Activated CD4-positive, alpha-beta T cell treated with anti-CD3 and anti-CD28 coated beads, Interleukin-2, Interleukin-6, amounts not matched to agents 100 ng/mL and 50 ng/mL, durations not matched to agents 16 hours and 8 hours (primary cell): ENCODE measurements around the gene GADD45G.

Experiments
- DNase-seq: peaks from one replicate; pipeline ENCODE4 v3.0.0-alpha.2; 2020

The GADD45G gene

DNA sequence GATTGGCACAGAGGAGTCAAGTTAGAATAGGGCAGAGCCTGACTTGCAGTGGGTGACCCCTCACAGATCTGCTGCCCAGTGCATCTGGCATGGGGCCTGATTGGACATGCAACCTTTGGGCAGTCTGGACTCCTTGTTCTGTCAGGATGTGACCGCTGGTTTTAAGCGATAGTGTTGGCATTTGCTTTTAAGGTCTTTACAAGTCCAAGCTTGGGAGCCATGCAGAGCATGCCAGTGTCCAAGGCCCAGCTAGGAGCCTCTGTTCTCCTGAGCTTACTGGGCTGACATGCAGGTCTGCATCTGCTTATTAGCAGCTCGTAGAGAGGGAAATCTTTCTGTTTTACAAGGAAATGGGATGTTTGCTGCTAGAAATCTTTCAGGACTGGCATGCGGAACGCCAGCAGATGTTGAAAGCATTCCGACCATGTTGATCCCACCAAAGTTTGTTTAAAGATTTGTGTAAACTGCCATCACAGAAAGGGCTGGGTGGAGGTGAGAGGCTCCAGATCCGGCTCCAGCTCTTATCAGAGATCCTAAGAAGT, 27.5 kb downstream of the GADD45G start:
- no peak for DNase-seq

DNA sequence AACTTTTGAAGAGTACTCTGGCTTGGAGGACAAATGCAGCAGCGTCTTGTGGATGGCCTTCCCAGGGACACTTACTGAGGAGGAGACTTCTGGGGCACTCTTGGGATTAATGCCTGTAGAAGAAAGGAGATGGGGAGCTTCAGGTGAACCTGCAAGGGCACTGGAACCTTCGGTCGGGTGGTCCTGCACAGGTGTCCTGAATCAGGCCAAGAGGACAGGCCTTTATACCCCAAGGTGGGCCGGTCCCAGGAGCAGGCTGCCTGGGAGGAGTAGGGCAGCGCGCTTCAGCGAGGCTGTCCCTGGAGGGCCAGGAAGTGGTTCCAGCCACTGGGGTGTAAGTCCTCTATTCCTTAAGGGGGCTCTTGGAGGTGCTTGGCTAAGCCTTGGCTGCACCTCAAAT, 27.9 kb downstream of the GADD45G start:
- no peak for DNase-seq

DNA sequence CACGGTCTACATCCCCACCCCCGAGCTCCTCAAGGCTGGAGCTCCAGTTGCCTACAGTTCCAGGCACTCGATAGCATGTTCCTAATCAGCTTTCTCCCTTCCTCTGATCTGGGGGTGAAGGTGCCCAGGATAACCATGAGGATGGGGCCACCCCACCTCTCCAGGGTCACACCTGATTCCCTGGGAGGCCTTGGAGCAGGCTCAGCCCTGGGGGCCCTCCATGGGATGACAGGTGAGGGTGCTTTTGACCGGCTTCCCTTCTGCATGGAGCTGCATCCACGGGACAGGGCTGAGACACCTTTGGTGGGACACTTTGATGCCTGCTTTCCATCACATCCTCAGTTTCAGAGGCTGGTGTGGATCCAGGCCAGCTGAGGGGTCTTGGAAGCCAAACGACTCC, 28.6 kb downstream of the GADD45G start:
- no peak for DNase-seq

DNA sequence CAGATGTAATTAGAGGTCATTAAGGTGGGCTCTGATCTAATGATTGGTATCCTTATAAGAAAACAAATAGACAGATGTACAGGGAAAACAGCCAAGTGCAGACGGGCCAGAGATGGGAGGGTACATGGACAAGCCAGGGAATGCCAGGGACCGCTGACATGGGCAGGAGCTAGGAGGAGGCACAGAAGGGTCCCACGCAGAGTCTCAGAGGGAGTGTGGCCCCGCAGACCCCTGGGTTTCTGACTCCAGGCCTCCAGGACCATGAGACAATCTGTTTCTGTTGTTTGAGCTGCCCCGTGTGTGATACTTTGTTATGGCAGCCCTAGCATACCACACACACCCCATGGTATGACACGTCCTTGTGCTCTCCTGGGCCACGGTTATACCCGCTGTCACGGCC, 29.1 kb downstream of the GADD45G start:
- DNase-seq = no peak

- no peak for DNase-seq
These were observed 30.4 kb downstream of the GADD45G start for GRCh38 chr9:89634995-89635742.

DNA sequence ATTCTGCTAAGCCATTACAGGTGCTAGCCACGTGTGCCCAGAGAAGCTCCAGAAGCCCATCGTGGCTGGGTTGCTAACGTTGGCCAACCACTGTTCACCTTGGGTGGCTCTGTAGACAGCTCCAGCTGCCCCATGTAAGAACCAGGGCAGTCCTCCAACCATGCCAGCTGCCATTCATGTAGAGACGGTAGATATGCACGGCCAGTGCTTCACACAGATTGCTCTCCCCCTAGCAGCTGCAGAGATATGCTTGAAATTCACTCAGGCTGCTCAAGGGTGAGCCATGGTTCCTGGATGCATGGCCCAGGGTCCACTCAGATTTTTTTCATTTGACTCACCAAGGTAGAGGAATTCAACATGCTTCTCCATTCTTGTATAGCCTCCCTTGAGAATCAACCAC, 31.0 kb downstream of the GADD45G start:
- DNase-seq = no peak

DNA sequence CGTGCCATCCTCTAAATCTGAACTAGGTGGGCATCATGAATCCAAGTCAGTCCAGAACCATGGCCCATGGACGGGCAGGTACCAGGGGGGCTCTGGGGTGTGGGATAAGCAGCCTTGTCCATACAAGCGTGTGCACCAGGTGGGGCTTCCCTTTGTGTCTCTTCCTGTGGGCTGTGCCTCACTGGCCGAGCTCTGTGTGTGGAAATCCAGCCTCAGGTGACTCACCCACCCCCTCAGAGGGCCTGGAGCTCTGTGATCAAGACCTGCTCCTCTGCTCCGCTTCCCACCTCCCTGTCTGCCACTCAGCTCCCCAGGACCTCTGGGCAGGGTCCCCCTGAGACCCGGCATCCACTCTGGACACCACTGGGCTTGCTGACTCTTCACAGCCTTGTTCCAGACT, 33.0 kb downstream of the GADD45G start:
- no peak for DNase-seq

- no peak for DNase-seq
These were observed 33.5 kb downstream of the GADD45G start for GRCh38 chr9:89638359-89638758.

DNA sequence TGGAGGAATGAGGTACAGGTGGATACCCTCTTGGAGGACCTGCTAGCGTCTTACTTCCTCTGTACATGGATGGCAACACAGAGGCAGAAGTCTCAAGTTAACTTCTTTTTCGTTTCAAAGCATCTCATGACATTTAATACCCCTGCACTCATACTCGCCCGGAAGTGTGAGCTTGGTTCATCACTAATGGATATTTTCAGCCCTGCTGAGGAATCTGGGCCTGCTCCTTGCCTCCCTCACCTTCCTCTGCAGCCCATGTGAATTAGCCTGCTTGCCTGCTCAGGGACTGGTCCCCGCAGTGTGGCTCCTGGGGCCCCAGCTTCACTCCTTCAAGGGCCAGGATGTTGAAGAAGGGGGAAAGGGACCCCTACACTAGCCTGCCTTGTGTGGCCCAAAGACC, 34.1 kb downstream of the GADD45G start:
- DNase-seq = no peak

- DNase-seq = no peak
These were observed 34.6 kb downstream of the GADD45G start for GRCh38 chr9:89639367-89639795.

GRCh38 chr9:89639961-89640360, 35.1 kb downstream of the GADD45G start:
- DNase-seq = no peak

- DNase-seq = no peak
These were observed 35.5 kb downstream of the GADD45G start for GRCh38 chr9:89640361-89640760.

DNA sequence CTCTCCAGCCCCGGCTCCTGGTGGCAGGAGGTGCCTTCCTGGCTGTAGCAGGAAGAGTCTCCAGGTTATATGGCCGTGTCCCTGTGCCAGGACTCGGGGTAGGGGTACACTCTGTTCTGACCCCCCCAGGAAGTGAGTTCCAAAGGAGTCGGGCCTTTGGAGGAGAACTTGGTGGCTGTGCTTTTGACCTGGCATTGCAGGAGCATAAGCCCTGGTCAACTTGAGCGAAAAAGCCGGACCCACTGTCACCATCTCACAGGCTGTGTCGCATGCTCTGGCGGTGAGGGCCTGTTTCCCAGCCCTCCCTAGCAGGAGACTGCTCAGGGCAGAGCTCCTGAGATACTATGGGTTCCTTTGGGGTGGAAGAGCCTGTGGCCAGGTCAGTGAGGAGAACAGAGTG, 36.0 kb downstream of the GADD45G start:
- DNase-seq = no peak

DNA sequence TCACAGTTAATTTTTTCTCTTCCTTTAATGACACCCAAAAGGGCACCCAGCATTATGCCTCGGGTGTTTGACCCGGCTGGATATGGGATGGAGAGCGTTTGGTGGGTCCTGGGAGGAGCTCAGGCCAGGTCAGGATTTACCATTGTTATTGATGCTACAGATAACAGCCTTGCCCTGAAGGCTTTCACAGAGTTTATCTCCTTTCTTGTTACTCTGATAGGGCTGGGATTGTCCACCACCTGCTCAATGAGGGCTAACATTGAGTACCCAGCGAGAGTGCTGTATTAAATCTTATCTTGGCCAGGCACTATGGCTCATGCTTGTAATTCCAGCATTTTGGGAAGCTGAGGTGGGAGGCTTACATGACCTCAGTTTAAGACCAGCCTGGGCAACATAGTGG, 37.2 kb downstream of the GADD45G start:
- DNase-seq = no peak

GRCh38 chr9:89642789-89643188, 38.0 kb downstream of the GADD45G start:
- no peak for DNase-seq

DNA sequence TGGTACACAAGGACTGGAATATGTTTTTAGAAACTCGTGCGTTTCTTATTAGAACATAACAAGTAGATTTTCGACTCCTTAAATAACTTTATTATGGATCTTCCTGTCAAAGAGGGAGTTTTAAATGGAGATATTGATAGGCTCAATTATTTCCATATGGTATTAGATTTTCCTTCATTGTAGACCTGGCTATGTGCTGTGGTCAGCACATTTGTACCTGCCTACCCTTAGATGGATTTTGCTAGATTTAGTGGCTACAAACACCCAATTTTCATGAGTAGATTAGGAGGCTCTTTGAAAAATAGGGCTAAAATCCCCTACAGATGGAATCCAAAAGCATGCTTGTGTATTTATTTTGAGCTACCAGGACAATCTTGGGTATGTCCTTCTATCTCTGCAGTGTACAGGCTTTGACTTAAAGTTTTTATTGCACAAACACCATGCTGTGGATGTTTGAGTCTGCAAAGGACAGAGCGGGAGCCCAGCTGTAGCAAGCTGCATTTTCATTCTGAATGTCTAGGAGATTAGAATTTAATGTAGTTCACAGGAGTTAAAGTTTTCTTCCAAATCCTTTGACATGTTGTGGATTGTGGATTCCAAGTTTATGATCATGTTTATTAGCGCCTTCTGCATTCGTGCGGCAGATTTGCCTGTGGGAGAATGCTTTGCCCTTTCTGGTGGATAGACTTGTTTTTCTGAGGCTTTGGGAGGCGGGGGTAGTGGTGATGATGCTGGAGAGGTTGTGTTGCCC, 41.6 kb downstream of the GADD45G start:
- DNase-seq = no peak

- no peak for DNase-seq
These were observed 42.7 kb downstream of the GADD45G start for GRCh38 chr9:89647366-89648128.

- no peak for DNase-seq
These were observed 43.6 kb downstream of the GADD45G start for GRCh38 chr9:89648247-89649000.

DNA sequence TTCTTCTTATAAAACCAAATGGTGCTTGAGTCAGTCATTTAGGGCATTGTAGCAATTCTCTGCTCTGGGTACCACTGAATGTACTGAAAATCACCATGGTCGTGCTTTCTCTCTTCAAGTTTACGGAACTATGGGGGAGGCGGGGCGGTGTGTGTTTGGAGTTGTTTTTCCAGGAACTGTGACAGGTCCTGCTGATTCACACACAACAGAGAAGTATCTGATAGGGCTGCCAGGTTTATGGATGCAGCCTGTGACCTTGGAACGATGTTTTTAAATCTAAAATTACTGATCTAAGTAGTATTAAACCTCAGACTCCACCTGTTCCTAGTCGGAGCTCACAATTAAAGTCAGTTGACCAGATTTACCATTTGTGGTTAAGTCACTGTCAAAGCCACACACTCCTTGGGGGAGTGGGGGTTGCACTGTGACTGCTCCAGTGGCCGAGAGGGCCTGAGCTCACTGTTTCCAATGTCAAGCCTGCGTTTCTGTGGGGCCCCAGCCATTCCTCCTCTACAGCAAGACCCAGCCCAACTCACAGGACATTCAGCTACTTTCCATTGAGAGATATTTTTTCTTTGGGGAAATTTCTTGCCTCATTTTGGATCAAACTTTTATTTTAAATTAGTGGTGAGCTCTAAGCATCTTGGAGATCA, 44.4 kb downstream of the GADD45G start:
- DNase-seq = peak; percentile 20

DNA sequence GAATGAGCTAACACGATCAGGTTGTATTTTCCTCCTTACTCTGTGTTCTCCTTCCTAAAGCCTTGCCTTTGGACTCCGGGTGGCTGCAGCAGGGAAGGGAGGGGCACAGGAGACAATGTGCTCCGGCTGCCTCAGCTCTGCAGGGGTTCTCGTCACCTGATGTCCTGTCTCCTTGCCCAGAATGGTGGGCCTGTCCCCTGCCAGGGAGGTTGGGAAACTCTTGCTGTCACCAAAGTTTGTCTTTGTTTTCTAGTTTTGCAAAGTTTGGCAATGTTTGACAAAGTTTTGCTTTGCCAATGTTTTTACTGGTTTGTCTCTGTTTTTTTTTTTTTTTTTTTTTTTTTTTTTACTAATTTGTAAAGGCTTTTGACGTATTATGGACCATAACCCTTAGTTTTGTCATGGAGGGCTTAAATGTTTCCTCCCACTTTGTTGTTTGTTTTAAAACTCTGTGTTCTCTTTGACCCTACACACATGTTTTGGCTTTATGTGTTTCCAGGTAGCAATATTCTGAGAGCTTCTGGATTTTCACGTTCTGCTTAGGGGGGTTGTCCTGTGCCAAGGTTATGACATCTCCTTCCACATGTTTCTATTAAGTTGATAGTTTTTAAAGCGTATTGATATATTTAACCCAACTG, 49.3 kb downstream of the GADD45G start:
- no peak for DNase-seq
